Erythroblast (primary cell): ENCODE measurements around the gene COL1A2.

Source experiments
- GATA1 ChIP-seq: IDR thresholded peaks from 2 replicates; pipeline ENCODE4 v1.6.1; 2011; ENCODE audit warnings: low read depth, mild to moderate bottlenecking, control low read depth, low read length, moderate library complexity
- POLR2A ChIP-seq: IDR thresholded peaks from 2 replicates; pipeline ENCODE4 v1.6.1; 2011; ENCODE audit warnings: mild to moderate bottlenecking, low read length

- TF ChIP-seq POLR2A: no peak
- TF ChIP-seq GATA1: no peak
Measured at GRCh38 chr7:94411188-94411466, 16.4 kb downstream of the COL1A2 start.
